Testis (tissue), 2 donors: ENCODE data around the gene GALM.

Source experiments
- CTCF ChIP-seq, 3 experiments: fragments of 450-650 bp in 2 of 3; fragments of 200-600 bp in 1 of 3; sonication (generic) in 1 of 3; IDR thresholded peaks; one replicate each; pipeline ENCODE4 v1.5.1; 2016 to 2019; ENCODE audit warnings: antibody characterized with exemption in 3 of 3, mild to moderate bottlenecking in 2 of 3, moderate library complexity in 1 of 3
- POLR2A ChIP-seq: fragments of 450-650 bp; IDR thresholded peaks from one replicate; pipeline ENCODE4 v1.6.1; 2017; ENCODE audit warnings: antibody characterized with exemption, mild to moderate bottlenecking, moderate library complexity

GRCh38 chr2:38754506-38754905, 88.6 kb downstream of the GALM start:
- no peak for TF ChIP-seq CTCF (IDR thresholded peaks at IDR 0.05)
- TF ChIP-seq POLR2A: no peak
